GM19455 (cell line): ENCODE data around the gene GMNN.
"Not testable (repeated sequence)": the region's sequence is repeated elsewhere in the genome, so short reads cannot be mapped to it uniquely, and the experiment has no call there.

Experiments
- ATAC-seq: cut with Tn5 transposase; IDR thresholded peaks from one replicate; pipeline ENCODE4 v1.9.1; 2021; ENCODE audit not compliant: unreplicated experiment

The GMNN gene

DNA sequence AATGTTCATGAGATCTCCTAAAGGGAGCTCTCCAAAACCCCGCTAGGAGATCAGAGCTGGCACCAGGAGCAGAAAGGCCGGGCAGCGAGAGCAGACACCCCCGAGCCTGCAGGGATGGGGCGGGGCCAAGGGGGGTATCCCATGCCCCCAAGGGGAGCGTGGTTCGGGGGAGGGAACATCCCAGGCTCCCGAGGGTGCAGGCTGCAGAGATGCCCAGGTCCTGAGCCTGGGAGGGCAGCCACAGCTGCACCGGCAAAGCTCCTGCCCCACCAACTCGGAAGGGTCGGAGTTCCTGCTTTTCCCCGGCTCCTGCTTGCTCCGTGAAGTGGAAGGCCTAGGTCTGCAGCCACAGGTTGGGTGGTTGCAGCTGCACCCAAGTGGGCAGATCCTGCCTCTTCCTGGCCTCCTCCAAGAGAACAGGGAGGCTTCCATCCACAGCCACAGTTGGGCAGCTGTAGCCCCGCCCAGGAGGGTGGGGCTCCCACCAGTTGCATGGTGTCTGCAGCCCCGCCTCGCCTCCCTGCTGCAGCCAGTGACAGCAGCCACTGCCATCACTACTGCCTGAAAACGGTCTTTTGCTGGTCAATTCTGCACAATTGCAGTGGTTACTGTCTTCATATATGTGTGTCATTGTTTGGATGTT is 13.4 kb upstream of the GMNN start:
- no peak for ATAC-seq

GRCh38 chr6:24761851-24762250 is 12.9 kb upstream of the GMNN start:
- ATAC-seq = no peak

DNA sequence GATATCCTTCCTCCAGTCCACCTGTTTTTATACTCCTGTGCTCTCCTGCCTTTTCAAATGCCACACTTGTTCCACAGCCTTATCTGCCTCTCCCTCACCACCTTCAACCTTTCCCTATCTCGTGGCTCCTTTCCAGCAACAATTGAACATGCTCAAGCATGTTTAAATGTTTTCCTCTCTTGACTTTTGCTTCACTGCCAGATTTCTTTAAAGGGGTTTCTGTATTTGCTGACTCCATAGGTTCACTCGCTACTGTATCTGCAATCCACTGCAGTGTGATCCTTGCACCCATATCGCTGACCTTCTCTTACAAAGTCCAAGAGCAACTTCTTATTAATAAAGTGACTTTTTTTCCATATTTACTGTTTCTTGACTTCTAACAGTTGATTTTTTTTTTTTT is 11.2 kb upstream of the GMNN start:
- ATAC-seq = no peak

DNA sequence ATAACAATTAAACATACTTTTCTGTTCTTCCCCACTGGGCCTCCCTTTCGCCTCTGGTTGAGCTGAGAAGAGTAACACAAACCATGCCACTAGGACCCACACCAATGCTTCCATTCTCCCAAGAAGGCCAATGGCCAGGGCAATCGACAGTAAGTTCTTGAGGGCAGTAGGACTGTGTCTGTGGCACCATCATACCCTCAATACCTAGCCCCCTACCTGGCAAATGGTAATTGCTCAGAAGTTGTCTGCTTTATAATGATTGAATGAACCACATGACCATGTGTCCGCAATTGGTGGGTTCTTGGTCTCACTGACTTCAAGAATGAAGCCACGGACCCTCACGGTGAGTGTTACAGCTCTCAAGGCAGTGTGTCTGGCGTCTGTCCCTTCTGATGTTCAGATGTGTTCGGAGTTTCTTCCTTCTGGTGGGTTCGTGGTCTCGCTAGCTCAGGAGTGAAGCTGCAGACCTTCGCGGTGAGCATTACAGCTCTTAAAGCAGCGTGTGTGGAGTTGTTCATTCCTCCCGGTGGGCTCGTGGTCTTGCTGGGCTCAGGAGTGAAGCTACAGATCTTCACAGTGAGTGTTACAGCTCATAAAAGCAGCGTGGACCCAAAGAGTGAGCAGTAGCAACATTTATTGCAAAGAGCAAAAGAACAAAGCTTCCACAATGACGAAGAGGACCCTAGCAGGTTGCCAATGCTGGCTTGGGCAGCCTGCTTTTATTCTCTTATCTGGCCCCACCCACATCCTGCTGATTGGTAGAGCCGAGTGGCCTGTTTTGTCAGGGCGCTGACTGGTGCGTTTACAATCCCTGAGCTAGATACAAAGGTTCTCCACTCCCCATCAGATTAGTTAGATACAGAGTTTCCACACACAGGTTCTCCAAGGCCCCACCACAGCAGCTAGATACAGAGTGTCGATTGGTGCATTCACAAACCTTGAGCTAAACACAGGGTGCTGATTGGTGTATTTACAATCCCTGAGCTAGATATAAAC is 9.6 kb upstream of the GMNN start:
- ATAC-seq = not testable (repeated sequence)

GRCh38 chr6:24765968-24766367 is 8.8 kb upstream of the GMNN start:
- ATAC-seq = not testable (repeated sequence)

DNA sequence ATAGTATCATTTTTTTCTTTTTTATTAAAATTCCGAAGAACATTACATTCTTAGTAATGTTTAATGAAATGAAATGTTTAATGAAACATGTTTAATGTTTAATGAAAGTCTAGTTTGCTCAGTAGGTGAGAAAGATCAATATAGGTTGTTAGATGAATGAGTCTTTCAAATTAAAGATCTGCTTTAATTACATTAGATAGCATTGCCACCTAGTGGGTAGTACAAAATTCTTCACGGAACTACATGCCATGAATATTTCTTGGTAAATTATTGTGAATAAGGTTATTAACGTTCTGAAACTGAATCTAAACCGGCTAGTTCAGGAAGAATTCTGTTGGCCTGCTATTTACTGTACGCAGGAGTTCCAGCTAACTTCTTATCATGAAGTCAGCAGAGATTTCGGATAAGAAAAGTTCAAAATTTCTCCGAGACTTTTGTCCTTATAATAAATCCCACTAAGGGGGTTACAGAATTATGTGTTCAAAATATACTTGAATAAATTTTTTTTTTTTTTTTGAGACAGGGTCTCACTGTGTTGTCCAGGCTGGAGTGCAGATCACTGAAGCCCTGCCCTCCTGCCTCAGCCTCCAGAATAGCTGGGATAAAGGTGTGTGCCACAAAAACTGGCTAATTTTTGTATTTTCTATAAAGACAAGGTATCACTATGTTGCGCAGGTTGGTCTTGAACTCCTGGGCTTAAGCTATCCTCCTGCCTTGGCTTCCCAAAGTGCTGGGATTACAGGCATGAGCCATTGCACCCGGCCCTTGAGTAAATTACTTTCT is 7.9 kb upstream of the GMNN start:
- no peak for ATAC-seq

- ATAC-seq = no peak
Measured at GRCh38 chr6:24768361-24768760, 6.4 kb upstream of the GMNN start.

DNA sequence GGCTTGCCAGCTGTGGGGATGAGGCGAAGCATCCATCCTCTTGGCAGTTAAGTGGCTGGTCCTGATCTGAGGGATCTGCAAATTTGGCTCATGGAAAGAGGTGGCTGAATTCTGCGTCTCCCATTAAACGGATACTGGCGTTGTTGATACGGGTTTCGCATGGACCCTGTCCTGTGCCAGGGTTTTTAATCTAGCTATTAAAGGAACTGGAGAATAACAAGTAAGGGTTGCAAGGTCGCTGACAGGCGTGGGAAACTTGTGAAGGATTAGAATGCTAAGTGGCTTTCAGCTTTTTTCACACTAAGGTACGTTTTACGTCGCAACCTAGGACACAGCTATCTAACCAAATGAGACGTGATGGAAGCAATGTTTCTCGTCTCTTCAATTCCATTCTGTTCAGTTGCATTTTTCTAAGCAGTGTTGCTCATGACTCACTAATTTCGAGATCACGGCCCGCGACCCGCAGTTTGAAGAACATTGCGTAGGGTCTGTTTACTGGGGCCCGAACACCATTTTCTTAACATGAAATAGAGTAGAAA is 852 bp downstream of the GMNN start:
- peak; percentile 10 for ATAC-seq

GRCh38 chr6:24777227-24777626 is 2.5 kb downstream of the GMNN start:
- ATAC-seq = no peak

GRCh38 chr6:24778121-24778520 is 3.4 kb downstream of the GMNN start:
- no peak for ATAC-seq

DNA sequence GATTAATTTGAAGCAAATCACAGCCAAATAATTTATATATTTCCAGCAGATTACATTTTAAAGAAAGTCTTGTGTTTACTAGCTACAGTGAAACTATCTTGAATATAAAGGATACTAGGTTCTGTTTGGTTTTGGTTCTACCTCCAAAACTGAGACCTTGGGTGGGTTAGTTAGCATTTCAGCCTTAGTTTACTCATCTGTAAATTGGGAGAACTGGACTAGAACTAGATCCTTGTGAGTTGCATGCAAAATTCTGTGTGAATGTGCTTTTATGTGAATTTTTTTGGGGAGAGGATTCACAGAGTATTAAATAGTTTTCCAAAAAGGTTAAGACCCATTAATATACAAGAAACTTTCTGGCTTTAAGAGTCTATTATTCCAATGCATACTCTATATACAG is 4.1 kb downstream of the GMNN start:
- ATAC-seq = no peak

DNA sequence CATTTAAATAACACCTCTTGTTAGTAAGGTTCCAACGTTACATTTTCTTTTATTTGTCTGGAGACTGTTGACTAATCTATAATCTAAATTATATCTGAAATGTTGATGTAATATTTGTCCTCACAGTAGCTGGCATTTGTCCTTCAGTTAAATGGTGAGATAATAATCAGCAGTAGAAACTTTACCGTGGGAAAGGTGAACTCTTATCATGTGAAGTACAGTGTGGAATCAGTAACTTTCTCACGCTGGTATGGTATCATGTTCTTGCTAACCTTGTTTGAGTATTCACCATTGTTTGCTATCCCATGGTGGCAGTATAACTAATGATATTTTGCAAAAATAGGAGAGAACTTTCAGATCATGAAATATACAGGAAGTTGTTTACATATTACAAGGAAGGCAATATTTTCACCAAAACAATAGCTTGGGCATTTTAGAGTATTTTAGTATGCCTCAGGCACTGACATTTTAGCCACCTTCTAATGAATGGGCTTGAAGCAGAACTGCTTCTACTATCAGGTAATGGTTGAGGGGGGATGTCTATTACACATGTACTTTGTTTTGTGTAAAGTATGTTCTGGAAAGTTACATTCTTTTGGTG is 4.8 kb downstream of the GMNN start:
- ATAC-seq = no peak

- ATAC-seq = no peak
Measured at GRCh38 chr6:24780206-24780605, 5.5 kb downstream of the GMNN start.

DNA sequence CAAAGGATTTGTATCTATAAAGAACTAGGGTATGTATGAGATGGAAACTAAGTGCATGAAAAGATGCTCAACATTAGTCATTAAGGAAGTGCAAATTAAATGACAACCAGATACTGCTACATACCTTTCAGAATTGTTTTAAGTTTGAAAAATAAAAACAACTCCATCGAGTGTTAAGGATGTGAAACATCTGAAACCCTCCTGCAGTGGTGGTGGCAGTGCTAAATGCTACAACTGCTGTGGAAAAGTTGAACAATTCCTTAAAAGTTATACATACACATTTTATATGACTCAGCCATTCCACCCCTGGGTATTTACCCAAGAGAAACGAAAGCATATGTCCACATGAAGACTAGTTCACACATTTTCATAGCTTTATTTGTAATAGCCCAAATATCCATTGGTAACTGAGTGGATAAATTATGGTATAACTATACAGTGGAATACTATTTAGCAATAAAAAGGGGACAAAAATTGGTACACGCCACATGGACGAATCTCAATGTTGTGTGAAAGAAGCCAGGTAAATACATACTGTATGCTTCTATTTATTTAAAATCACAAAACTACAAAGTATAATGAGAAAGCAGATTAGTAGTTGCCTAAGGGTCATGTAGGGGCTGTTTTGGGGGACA is 13.4 kb downstream of the GMNN start:
- ATAC-seq = no peak

GRCh38 chr6:24795106-24795505 is 20.4 kb downstream of the GMNN start:
- ATAC-seq = no peak

GRCh38 chr6:24796616-24797290 is 22.0 kb downstream of the GMNN start:
- no peak for ATAC-seq

- no peak for ATAC-seq
Measured at GRCh38 chr6:24797596-24798216, 23.0 kb downstream of the GMNN start.

GRCh38 chr6:24798740-24799540 is 24.2 kb downstream of the GMNN start, which contains the start of gene ARMH2:
Gene ARMH2 (minus strand): TSS chr6:24798917. CDS start chr6:24798857, 60 bp downstream.
- no peak for ATAC-seq
